Activated CD4-positive, alpha-beta T cell treated with anti-CD3 and anti-CD28 coated beads for 4 hours (primary cell): ENCODE data around the gene SLC30A5.
"Not testable (repeated sequence)": the region's sequence is repeated elsewhere in the genome, so short reads cannot be mapped to it uniquely, and the experiment has no call there.

Experiments used
- DNase-seq, 2 donors: peaks; one replicate each; pipeline ENCODE4 v3.0.0-alpha.2; 2020

SLC30A5 gene

DNA sequence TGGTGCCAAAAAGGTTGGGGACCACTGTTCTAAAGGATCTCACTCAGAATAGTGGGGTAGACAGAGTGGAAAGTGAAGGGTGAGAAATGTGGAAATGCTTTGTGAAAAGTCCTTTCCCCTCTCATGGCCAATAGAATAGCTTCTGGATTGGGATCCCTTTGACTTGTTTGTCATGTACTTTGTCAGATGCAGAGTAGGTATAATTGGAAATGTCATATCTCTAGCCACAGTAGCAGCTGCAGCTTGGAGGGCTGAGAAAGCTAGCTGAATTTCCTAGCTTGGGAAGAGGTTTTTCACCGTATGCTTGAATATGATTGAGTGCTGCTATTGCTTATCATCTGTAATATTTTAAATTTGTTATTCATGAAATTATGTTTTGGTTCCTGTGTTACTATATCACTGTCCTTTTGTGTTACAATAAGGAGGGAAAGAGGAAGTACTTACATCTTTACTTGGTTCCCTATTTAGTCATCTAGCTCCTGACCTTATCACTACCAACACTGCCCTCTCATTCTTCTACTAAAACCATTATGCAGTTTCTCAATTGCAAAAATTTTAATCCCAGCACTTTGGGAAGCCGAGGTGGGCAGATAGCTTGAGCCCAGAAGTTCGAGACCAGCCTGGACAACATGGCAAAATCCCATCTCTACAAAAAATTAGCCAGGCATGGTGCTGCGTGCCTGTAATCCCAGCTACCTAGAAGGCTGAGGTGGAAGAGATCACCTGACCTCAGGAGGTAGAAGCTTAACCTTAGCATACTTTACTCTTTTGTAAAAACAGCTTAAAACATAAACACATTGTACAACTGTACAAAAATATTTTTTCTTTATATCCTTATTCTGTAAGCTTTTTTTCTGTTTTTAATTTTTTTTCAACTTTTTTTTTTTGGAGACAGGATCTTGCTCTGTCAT, 12.4 kb downstream of the SLC30A5 start:
- no peak for DNase-seq

DNA sequence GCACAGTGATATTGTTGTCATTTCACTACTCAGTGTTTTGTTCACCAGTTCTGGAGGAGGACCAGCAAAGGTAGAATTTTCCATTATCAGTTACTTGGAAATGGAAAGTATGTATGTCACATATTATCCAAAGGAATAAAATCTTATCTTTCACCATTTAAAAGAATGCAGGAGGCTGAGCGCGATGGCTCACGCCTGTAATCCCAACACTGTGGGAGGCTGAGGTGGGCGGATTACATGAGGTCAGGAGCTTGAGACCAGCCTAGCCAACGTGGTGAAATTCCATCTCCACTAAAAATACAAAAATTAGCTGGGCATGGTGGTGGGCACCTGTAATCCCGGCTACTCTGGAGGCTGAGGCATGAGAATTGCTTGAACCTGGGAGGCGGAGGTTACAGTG, 14.6 kb downstream of the SLC30A5 start:
- not testable (repeated sequence) for DNase-seq

DNA sequence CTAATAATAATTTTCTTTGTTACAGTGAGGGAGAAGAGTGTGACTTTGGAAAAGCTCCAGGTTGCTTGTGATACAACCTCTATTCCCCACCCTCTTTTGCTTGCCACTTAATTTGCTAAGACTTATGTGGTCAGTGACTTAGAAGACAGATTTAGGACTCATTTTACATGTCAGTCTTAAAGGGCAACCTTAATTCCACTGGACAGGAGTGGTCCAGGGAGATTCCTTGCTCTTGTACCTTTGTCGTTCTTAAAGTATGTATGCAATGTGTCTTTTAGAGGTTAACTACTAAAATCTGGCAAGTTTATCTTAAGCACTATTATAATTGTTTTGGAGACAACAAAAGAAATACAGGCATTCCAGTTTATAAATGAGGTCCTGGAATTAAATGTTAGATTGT, 20.0 kb downstream of the SLC30A5 start:
- DNase-seq = no peak

DNA sequence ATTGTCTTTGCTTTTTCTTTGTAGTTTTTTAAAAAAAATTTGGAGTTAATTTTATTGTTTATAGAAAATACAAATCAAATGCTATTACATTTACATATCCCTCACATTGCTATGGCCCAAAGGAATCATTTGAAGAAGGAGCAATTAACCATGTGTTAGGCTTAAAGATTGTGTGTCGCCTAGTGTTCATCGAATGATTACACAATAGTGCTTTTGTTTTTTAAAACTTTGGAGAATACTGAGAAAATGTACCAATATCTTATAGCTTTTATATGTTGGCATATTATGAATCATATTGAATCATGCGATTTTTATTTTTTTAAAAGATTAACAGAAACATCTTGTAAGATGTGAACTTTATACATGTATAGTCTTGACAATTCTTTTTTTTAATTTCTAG, 21.7 kb downstream of the SLC30A5 start:
- no peak for DNase-seq

DNA sequence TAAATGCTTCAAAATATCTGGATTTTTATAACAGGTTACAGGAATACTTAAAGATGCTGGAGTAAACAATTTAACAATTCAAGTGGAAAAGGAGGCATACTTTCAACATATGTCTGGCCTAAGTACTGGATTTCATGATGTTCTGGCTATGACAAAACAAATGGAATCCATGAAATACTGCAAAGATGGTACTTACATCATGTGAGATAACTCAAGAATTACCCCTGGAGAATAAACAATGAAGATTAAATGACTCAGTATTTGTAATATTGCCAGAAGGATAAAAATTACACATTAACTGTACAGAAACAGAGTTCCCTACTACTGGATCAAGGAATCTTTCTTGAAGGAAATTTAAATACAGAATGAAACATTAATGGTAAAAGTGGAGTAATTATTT, 35.6 kb downstream of the SLC30A5 start:
- no peak for DNase-seq

DNA sequence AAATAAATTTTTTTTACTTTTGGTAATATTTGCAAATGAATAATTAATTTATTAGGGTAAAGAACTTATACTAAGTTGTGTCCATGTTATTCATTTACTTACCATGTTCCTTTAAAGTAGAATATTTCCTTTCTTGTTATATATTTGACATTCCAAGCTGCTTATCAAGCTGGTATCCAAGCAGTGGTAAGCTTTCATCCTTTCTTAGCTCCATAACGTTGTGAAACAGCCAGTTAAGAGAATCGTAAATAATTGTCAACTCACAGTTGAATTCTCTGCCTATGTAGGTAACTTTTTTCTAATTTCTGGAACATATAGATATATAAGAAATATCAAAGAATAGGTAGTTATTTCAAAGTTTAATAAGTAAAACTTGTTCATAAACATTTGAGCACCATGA, 36.4 kb downstream of the SLC30A5 start:
- no peak for DNase-seq

DNA sequence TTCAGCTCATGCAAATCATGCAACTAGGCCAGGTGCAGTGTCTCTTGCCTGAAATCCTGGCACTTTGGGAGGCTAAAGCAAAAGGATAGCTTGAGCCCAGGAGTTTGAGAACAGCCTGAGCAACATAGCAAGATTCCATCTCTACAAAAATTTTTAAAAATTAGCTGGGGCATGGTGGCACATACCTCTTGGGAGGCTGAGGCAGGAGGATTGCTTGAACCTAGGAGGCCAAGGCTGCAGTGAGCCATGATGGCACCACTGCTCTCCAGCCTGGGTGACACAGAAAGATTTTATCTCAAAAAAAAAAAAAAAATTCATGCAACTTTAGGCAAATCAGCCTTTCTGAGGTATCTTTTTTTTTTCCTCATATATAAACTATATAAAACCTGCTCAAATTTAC, 37.5 kb downstream of the SLC30A5 start:
- no peak for DNase-seq

DNA sequence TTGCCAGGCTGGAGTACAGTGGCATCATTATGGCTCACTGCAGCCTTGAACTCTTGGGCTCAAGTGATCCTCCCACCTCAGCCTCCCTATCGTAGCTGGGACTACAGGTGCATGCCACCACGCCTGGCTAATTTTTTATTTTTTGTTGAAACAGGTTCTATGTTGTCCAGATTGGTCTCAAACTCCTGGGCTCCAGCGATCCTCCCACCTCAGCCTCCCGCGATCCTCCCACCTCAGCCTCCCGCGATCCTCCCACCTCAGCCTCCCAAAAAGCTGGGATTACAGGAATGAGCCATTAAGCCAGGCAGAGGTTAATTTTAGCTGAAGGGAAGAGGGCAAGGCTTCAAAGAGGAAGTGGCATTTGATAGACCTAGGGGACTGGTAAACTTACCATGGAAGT, 40.3 kb downstream of the SLC30A5 start:
- no peak for DNase-seq

DNA sequence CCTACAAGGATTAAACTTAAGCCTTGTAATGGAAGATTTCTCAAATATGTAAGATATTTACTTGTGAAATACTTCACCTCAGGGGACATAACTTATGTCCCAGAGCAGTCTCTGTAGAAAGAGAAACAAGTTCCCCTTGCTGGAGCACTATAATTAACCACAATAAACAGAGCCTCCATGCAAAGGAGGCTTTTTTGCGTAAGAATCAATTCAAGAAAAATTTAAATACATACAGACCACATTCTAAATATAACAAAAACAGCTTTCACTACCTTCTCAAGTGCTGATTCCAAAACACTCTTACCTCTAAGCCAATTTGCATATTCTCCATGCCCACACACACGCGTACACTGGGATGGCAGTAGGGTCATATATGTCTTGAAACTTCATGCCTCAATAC, 42.5 kb downstream of the SLC30A5 start:
- no peak for DNase-seq

DNA sequence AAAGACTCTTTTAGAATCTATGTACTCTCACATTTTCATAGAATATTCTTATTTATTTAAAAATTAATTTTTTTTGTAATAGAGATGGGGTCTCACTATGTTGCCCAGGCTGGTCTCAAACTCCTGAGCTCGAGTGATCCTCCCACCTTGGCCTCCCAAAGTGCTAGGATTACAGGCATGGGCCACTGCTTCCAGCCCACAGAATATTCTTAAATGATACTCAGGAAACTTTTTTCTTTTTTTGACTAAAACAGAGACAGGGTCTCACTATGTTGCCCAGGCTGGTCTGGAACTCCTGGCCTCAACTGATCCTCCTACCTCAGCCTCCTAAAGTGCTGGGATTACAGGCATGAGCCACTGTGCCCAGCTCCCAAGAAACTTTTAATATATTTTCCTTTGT, 43.4 kb downstream of the SLC30A5 start:
- not testable (repeated sequence) for DNase-seq

DNA sequence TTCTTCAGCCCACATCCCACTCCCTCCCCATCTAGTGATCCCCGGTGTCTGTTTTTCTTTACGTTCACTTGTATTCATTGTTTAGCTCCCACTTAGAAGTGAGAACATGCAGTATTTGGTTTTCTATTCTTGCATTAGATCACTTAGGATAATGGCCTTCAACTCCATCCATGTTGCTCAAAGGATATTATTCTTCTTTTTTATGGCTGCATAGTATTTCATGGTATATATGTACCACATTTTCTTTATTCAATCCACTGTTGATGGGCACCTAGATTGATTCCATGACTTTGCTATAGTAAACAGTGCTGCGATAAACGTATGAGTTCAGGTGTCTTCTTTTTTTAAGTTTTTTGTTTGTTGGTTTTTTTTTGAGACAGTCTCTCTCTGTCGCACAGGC, 44.0 kb downstream of the SLC30A5 start:
- no peak for DNase-seq

DNA sequence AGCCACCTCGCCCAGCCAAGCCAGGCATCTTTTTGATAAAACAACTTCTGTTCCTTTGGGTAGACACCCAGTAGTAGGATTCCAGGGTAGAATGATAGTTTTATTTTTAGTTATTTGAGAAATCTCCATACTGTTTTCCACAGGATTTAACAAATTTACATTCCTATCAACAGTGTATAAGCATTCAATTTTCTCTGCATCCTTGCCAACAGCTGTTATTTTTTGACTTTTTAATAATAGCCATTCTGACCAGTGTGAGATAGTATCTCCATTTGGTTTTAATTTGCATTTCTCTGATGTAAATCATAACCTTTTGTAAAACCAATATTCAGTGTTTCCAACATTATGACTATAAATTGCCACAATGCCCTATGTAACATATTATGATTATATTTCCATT, 45.0 kb downstream of the SLC30A5 start:
- no peak for DNase-seq

DNA sequence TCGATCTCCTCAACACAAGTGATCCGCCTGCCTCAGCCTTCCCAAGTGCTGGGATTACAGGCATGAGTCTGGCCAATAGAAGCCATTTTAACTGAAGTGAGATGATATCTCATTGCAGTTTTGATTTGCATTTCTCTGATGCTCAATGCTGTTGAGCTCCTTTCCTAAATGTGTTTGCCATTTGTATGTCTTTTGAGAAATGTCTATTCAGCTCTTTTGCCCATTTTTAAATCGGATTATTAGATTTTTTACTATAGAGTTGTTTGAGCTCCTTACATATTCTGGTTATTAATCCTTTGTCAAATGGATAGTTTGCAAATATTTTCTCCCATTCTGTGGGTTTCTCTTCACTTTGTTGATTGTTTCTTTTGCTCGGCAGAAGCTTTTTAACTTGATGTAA, 46.4 kb downstream of the SLC30A5 start:
- DNase-seq = not testable (repeated sequence)

DNA sequence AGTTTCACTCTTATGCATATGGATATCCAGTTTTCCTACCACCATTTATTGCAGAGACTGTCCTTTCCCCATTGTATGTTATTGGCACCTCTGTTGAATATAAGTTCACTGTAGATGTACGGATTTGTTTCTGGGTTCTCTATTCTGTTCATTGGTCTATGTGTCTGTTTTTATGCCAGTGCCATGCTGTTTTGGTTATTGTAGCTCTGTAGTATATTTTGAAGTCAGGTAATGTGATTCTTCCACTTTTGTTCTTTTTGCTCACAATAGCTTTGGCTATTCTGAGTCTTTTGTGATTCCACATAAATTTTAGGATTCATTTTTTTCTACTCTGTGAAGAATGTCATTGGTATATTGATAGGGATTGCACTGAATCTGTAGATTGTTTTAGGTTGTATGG, 47.0 kb downstream of the SLC30A5 start:
- DNase-seq = no peak

DNA sequence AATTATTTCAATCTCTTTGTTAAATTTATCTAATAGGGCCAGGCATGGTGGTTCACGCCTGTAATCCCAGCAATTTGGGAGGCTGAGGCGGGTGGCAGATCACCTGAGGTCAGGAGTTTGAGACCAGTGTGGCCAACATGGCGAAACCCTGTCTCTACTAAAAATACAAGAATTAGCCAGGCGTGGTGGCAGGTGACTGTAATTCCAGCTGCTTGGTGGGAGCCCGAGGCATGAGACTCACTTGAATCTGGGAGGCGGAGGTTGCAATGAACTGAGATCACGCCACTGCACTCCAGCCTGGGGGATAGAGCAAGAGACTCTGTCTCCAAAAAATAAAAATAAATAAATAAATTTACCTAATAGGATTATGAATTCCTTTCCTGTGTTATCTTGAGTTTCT, 54.8 kb downstream of the SLC30A5 start:
- DNase-seq = not testable (repeated sequence)

DNA sequence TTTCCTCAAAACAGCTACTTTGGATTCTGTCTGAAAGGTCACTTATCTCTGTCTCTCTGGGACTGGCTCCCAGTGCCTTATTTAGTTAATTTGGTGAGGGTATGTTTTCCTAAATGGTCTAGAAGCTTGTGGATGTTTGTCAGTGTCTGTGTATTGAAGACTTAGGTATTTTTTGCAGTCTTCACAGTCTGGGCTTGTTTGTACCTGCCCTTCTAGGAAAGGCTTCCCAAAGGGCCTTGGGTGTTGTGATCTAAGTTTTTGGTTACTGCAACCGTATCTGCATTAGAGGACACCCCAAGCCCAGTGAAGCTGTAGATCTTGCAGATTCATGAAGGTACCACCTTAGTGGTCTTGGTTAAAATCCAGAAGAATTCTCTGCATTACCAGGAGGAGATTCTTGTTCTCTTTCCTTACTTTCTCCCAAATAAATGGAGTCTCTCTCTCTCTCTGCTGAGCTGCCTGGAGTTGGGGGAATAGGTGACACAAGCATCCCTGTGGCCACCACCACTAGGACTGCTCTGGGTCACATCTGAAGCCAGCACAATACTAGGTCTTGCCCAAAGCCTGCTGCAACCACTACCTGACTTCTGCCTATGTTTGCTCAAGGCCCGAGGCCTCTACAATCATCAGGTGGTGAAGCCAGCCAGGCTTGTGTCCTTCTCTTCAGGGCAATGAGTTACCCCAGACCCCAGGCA, 55.3 kb downstream of the SLC30A5 start:
- no peak for DNase-seq

DNA sequence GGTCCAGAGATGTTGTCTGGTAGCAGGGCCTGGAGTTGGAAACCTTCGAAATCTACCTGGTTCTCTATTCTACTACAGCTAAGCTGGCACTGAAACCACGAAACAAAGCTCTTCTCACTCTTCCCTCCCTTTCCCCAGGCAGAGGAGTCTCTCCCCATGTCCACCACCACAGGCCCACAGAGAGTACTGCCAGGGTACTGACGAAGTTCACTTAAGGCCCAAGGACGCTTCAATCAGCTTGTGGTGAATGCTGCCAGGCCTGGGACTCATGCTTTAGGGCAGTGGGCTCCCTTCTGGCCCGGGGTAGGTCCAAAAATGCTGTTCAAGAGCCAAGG, 55.8 kb downstream of the SLC30A5 start:
- no peak for DNase-seq

DNA sequence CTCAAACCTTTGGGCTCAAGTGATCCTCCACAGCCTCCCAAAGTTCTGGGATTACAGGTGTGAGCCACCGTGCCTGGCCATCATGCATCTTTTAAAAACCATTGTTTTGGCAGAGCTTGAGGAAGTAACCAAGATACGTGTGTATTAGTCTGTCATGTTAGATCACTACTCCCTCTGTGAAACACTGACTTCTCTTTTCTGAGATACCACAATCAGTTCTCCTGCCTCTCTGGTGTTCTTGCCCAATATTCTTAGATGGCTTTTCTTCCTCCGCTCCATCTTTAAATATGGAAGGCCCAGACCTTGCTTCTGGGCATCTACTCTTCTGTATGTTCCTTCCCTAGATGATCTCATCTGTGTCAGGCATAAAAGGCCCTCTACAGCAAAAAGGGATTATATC, 58.9 kb downstream of the SLC30A5 start:
- DNase-seq = no peak

DNA sequence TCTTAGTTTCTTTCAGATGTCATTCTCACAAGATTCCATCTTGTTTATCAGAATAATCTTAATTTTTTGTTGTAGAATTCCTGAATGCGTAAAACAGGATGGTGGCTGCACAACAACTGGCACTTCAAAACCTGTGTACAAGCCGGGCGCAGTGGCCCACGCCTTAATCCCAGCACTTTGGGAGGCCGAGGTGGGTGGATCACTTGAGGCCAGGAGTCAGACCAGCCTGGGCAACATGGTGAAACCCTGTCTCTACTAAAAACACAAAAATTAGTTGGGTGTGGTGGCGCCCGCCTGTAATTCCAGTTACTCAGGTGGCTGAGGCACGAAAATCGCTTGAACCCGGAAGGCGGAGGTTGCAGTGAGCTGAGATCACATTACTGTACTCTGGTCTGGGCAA, 62.6 kb downstream of the SLC30A5 start:
- no peak for DNase-seq

DNA sequence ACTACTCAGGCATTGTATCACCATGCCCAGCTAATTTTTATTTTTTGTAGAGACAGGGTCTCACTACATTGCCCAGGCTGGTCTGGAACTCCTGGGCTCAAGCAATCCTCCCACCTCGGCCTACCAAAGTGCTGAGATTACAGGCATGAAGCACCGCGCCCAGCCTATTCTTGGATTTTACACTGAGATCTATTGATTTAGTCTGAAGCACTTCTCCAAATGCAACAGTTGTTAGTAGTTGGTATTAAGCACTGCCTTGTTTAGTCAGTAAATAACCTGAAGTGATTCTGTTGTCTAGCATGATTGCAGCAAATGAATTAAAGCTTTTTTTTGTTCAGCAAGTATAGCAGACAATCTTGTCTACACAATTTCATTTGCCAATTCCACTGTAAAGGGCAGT, 64.2 kb downstream of the SLC30A5 start:
- DNase-seq = no peak

DNA sequence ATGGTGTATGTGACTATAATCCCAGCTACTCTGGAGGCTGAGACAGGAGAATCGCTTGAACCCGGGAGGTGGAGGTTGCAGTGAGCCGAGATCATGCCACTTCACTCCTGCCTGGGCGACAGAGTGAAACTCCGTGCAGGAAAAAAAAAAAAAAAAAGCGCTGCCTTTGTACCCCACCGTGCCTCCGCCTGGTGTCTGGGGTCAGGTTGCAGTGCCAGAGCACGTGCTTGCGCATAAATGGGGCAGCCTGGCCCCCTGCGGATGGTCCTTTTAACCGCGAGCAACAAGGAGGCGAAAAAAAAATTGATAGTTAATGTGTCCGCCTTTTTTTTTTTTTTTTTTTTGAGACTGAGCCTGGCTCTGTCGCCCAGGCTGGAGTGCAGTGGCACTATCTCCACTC, 66.8 kb downstream of the SLC30A5 start:
- DNase-seq = no peak

DNA sequence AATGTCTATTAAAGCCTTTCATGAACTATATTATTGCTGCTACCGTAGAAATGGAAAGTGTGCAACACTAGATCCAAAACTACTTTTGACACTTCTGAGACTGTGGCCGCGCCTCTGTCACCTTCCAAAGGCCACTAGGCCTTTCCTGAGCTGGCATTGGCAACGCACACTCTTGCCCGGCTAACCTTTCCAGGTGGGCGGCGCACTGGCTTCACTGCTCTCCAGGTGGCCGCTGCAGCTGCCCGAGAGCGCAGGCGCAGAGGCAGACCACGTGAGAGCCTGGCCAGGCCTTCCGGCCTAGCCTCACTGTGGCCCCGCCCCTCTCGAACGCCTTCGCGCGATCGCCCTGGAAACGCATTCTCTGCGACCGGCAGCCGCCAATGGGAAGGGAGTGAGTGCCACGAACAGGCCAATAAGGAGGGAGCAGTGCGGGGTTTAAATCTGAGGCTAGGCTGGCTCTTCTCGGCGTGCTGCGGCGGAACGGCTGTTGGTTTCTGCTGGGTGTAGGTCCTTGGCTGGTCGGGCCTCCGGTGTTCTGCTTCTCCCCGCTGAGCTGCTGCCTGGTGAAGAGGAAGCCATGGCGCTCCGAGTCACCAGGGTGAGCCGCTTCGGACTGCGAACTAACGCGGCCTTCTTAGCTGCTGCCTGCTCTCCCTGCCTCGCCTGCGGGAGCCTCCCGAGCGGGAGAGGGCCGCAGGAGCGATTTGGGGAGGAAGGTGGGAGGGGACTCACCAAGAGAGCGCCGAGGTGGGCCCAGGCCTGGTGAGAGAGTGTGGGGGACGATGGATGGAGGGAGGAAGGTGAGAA, 73.1 kb downstream of the SLC30A5 start, which contains the start of gene CCNB1:
Gene CCNB1, plus strand, starts transcription at position 465 of the 807 bp plus-strand sequence. Its CDS starts 113 bp downstream, at position 578.
- DNase-seq = peak; percentile 96

DNA sequence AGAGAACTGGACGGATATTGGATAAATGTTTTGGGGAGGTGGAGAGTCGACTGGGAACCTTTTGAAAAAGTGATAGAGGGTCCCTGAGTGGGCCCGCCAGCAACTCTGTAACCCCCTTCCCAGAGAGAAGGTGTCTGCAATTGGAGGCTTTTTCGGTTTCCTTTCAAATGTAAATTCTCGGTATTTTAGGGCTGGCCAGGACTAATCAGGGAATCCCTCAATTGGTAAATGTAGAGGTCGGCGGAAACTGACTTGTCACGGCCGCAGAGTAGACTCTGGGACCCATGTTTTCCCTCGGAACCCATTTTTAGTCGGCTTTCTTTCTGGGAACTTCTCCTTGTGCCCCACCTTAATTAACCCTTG, 73.7 kb downstream of the SLC30A5 start:
- DNase-seq = no peak

DNA sequence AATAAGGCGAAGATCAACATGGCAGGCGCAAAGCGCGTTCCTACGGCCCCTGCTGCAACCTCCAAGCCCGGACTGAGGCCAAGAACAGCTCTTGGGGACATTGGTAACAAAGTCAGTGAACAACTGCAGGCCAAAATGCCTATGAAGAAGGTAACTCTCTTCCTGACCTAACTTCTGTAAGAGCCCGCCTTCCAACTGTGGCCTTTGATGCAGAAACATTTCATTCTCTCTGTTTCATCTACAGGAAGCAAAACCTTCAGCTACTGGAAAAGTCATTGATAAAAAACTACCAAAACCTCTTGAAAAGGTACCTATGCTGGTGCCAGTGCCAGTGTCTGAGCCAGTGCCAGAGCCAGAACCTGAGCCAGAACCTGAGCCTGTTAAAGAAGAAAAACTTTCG, 74.1 kb downstream of the SLC30A5 start:
- no peak for DNase-seq
